Endothelial cell of umbilical vein (primary cell): ENCODE data around the gene TRIM46. TPM values are rescaled to one million over a fixed set of nuclear protein-coding genes. Genes with fewer than 3 reads are reported as not detected.

Experiments
- BruUV-seq: library from RNA; stranded (reverse); fragments of 400-500 nt; replicated peaks from 2 replicates; lab custom pipeline; 2021; lab: Mats Ljungman, UMichigan
- CTCF ChIA-PET: fragments of 300-600, 350-600 bp; sonication (Branson Sonifier 250); formaldehyde crosslinking; loops from one replicate; lab custom pipeline; 2021; ENCODE audit warnings: antibody characterized with exemption, inconsistent platforms; lab: Charles Lee
- POLR2A ChIA-PET: fragments of 300-600, 350-600 bp; sonication (Branson Sonifier 250); formaldehyde crosslinking; loops from one replicate; lab custom pipeline; 2021; ENCODE audit warnings: antibody characterized with exemption, inconsistent platforms; lab: Charles Lee
- DNase-seq: peaks from one replicate; pipeline ENCODE4 v3.0.0-alpha.2; 2011; ENCODE audit warnings: low read depth, low spot score
- FAIRE-seq: peaks from 2 replicates; lab custom pipeline; 2011; peaks lifted over from hg19 to GRCh38; lab: Jason Lieb, UNC
- H2AFZ ChIP-seq: 2 replicates; pipeline ENCODE4 v1.6.0; 2012; ENCODE audit warnings: low read depth, low read length, control low read depth, inconsistent platforms
- H3K27ac ChIP-seq: 2 replicates; pipeline ENCODE4 v1.5.1; 2011; ENCODE audit warnings: low read depth, mild to moderate bottlenecking, control low read depth, low read length, moderate library complexity; ENCODE audit not compliant: insufficient read depth
- H3K27me3 ChIP-seq, 2 experiments: 2 replicates each; pipeline versions ENCODE4 v1.6.0 to v1.6.1; 2011; ENCODE audit warnings: low read length in 2 of 2, mixed read lengths in 1 of 2; ENCODE audit not compliant: control insufficient read depth in 2 of 2, insufficient read depth in 2 of 2
- H3K36me3 ChIP-seq, 2 experiments: 2 replicates in 1 of 2; 3 replicates in 1 of 2; pipeline ENCODE4 v1.5.1; 2011; ENCODE audit warnings: low read length in 2 of 2, mild to moderate bottlenecking in 1 of 2, moderate library complexity in 1 of 2; ENCODE audit not compliant: control insufficient read depth in 2 of 2, insufficient read depth in 2 of 2; ENCODE audit errors: extremely low read depth in 1 of 2
- H3K4me1 ChIP-seq: 3 replicates; pipeline ENCODE4 v1.5.1; 2011; ENCODE audit warnings: mild to moderate bottlenecking, low read length; ENCODE audit not compliant: control insufficient read depth, insufficient read depth; ENCODE audit errors: extremely low read depth
- H3K4me2 ChIP-seq: 2 replicates; pipeline ENCODE4 v1.6.1; 2011; ENCODE audit warnings: low read length, control low read depth, mixed read lengths; ENCODE audit not compliant: insufficient read depth
- H3K4me3 ChIP-seq, 3 experiments: fragments of 200-600 bp in 1 of 3; sonication (generic), shearing (Covaris generic) in 1 of 3; replicated peaks in 1 of 3; 2 replicates each; pipeline ENCODE4 v1.5.1; 2011 to 2016; ENCODE audit warnings: control low read depth in 3 of 3, low read length in 3 of 3, mild to moderate bottlenecking in 2 of 3, inconsistent platforms in 1 of 3, low read depth in 1 of 3, moderate library complexity in 1 of 3; ENCODE audit not compliant: insufficient read depth in 1 of 3
- H3K79me2 ChIP-seq: 2 replicates; pipeline ENCODE4 v1.6.0; 2012; ENCODE audit warnings: low read length, inconsistent platforms; ENCODE audit not compliant: control insufficient read depth, insufficient read depth
- H3K9ac ChIP-seq: replicated peaks from 2 replicates; pipeline ENCODE3; 2011; ENCODE audit warnings: low read length, control low read depth; ENCODE audit not compliant: insufficient read depth; ENCODE audit errors: extremely low read depth
- H3K9me1 ChIP-seq: replicated peaks from 3 replicates; pipeline ENCODE4 v1.6.0; 2011; ENCODE audit warnings: mild to moderate bottlenecking, low read length; ENCODE audit not compliant: control insufficient read depth, insufficient read depth; ENCODE audit errors: extremely low read depth
- H3K9me3 ChIP-seq: replicated peaks from 2 replicates; pipeline ENCODE4 v1.5.1; 2012; ENCODE audit warnings: low read length, inconsistent platforms; ENCODE audit not compliant: control insufficient read depth, insufficient read depth
- H4K20me1 ChIP-seq: replicated peaks from 2 replicates; pipeline ENCODE3; 2011; ENCODE audit warnings: mild to moderate bottlenecking, low read length; ENCODE audit not compliant: control insufficient read depth, insufficient read depth; ENCODE audit errors: extremely low read depth
- EZH2 ChIP-seq: IDR thresholded peaks from 2 replicates; pipeline ENCODE4 v1.6.1; 2012; ENCODE audit warnings: borderline replicate concordance, low read depth, mild to moderate bottlenecking, moderate library complexity, low read length, inconsistent platforms; ENCODE audit not compliant: severe bottlenecking
- FOS ChIP-seq: IDR thresholded peaks from 2 replicates; pipeline ENCODE4 v1.6.1; 2011; ENCODE audit warnings: mild to moderate bottlenecking, low read length, moderate library complexity, borderline replicate concordance; ENCODE audit not compliant: insufficient read depth
- GATA2 ChIP-seq: IDR thresholded peaks from 2 replicates; pipeline ENCODE4 v1.7.0; 2011; ENCODE audit warnings: low read depth, mild to moderate bottlenecking, moderate library complexity, mixed read lengths, low read length; ENCODE audit not compliant: insufficient read length, insufficient read depth
- JUN ChIP-seq: IDR thresholded peaks from 2 replicates; pipeline ENCODE4 v1.6.1; 2011; ENCODE audit warnings: borderline replicate concordance, low read depth; ENCODE audit not compliant: insufficient read length, insufficient read depth
- MYC ChIP-seq: IDR thresholded peaks from one replicate; pipeline ENCODE4 v1.6.1; 2011; ENCODE audit warnings: mild to moderate bottlenecking, low read depth, low read length
- POLR2A ChIP-seq: IDR thresholded peaks from 2 replicates; pipeline ENCODE4 v1.6.1; 2012; ENCODE audit warnings: low read depth, mild to moderate bottlenecking, control low read depth, low read length
- POLR2AphosphoS5 ChIP-seq: IDR thresholded peaks from 2 replicates; pipeline ENCODE4 v1.6.1; 2012; ENCODE audit warnings: low read depth, mild to moderate bottlenecking, control low read depth, low read length, moderate library complexity; ENCODE audit not compliant: insufficient read depth
- dilution Hi-C: fragments of 300-500 bp; cut with MboI; formaldehyde crosslinking; loops from one replicate; pipeline ENCODE4 v1.15.0; 2019; ENCODE audit warnings: low sequenced_read_pairs; ENCODE audit not compliant: extremely low pct_ligation_motif_present
- intact Hi-C: fragments of 100-400 bp; cut with micrococcal nuclease; formaldehyde crosslinking; loops from one replicate; pipeline ENCODE4 v1.10.0; 2022
- polyA plus RNA-seq, 4 experiments: library from polyadenylated mRNA; depleted of rRNA in 3 of 4; stranded (reverse) in 3 of 4; unstranded in 1 of 4; fragments of >200 nt; gene quantifications; 2 replicates each; pipeline versions ENCODE4 v1.2.1 to v1.2.3, GENCODE V29; 2011 to 2012; ENCODE audit warnings: missing spikeins in 1 of 4
- total RNA-seq: library from RNA; stranded (reverse); gene quantifications from 2 replicates; pipeline ENCODE4 v1.2.3, GENCODE V29; 2021
- TF ChIP-seq, protein P1 (sequence below): IDR thresholded peaks from 2 replicates; pipeline ENCODE4 v1.6.1; 2011; ENCODE audit not compliant: insufficient read depth, insufficient read length
- TF ChIP-seq, protein P2 (sequence below), 2 donors: IDR thresholded peaks; 1 replicate in 1 of 2; 2 replicates in 1 of 2; pipeline ENCODE4 v1.5.1; 2011; ENCODE audit warnings: low read length in 2 of 2, mild to moderate bottlenecking in 2 of 2, moderate library complexity in 2 of 2, control low read depth in 1 of 2, inconsistent platforms in 1 of 2, low read depth in 1 of 2; ENCODE audit not compliant: insufficient read depth in 1 of 2; ENCODE audit errors: extremely low read depth in 1 of 2

The TRIM46 gene
- total and polyA plus RNA-seq, 2 donors (not counting 3 experiments of a cell fraction or from before 2014, with no cell fraction given) = 9.5 to 10.0 TPM

DNA sequence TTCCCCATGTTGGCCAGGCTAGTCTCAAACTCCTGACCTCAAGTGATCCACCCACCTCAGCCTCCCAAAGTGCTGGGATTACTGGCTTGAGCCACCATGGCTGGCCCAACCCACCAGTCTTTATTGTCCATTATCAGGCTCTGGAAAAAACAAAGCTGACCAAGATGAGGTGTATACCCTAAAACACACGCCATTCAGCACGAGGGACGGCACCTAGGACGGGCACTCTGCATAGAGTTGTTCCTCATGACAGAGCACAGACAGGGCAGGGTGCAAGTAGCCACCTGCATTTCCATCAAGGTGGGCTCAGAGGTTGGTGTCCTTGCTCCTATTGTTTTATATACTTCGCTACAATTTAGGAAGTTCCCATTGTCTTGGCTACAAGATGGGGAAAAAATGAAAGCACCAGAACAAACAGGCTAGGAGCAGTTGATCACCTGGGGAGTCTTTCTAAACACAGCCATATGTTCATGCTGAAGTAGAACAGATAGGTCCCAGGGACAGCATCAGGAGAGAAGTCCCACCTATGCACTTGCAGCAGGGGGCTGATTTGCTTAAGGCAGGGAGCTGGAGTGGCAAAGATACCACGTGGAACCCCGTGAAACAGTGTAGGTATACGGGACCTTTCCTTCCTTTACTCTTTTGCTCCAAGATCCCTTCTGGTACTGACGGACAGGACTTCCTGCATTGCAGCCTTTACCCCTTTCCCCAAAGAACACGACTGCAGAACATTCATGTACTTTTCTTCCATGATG, 5.0 kb upstream of the TRIM46 start:
- H3K27me3 ChIP-seq = no peaks in the 10 kb centered on the region
- no peak for DNase-seq
- no peak overlapping the region for H3K4me3 ChIP-seq
- peaks cover 3 to 9% of the 10 kb centered on the region in 2 experiments for H3K36me3 ChIP-seq
- H3K9ac ChIP-seq = no peak overlapping the region
- no peak for FAIRE-seq
- no TSS peak for BruUV-seq
- ChIA-PET POLR2A (interaction anchor here (1.7 kb wide), 1 partner anchor 77 kb away, joined by 5 read pairs; no protein-coding TSS in a partner anchor), CTCF (interaction anchor here (0.6 to 8.3 kb wide), 32 partner anchors 11 to 151 kb away, joined by 3 to 673 read pairs (median 6); partner anchors contain the start of genes DPM3, EFNA1, EFNA3 and SLC50A1)
- no peak for TF ChIP-seq POLR2AphosphoS5
- no peak for TF ChIP-seq POLR2A
- no peak for TF ChIP-seq MYC
- no peak for TF ChIP-seq JUN
- TF ChIP-seq FOS = no peak
- no peak for TF ChIP-seq EZH2
- TF ChIP-seq, protein P1, sequence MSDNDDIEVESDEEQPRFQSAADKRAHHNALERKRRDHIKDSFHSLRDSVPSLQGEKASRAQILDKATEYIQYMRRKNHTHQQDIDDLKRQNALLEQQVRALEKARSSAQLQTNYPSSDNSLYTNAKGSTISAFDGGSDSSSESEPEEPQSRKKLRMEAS = no peak
- no peak for TF ChIP-seq GATA2
- TF ChIP-seq, protein P2, sequence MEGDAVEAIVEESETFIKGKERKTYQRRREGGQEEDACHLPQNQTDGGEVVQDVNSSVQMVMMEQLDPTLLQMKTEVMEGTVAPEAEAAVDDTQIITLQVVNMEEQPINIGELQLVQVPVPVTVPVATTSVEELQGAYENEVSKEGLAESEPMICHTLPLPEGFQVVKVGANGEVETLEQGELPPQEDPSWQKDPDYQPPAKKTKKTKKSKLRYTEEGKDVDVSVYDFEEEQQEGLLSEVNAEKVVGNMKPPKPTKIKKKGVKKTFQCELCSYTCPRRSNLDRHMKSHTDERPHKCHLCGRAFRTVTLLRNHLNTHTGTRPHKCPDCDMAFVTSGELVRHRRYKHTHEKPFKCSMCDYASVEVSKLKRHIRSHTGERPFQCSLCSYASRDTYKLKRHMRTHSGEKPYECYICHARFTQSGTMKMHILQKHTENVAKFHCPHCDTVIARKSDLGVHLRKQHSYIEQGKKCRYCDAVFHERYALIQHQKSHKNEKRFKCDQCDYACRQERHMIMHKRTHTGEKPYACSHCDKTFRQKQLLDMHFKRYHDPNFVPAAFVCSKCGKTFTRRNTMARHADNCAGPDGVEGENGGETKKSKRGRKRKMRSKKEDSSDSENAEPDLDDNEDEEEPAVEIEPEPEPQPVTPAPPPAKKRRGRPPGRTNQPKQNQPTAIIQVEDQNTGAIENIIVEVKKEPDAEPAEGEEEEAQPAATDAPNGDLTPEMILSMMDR (IDR thresholded peaks at IDR 0.05; ENCODE audit: extremely low read depth in 1 of 2, insufficient read depth in 1 of 2, low read depth in 1 of 2, low read length in 2 of 2) = no peak
- no peak overlapping the region for H3K4me2 ChIP-seq
- H3K27ac ChIP-seq = no peak overlapping the region
- peaks cover 16% of the 10 kb centered on the region for H3K79me2 ChIP-seq
- no peaks in the 10 kb centered on the region for H3K9me1 ChIP-seq
- dilution Hi-C loops = no loop called here
- peaks cover 25% of the 10 kb centered on the region for H3K4me1 ChIP-seq
- intact Hi-C loops = no loop called here
- H2AFZ ChIP-seq = no peak overlapping the region
- H4K20me1 ChIP-seq = no peaks in the 10 kb centered on the region
- H3K9me3 ChIP-seq = no peaks in the 10 kb centered on the region
